Glomerular visceral epithelial cell (primary cell): Measurements from ENCODE around the gene WDR35.
"Not testable (repeated sequence)": the region's sequence is repeated elsewhere in the genome, so short reads cannot be mapped to it uniquely, and the experiment has no call there.

Experiments used
- DNase-seq: peaks from one replicate; pipeline ENCODE4 v3.0.0-alpha.2; 2016; ENCODE audit errors: extremely low spot score

WDR35 gene

GRCh38 chr2:19942199-19942598, 47.7 kb downstream of the WDR35 start:
- no peak for DNase-seq

GRCh38 chr2:19937004-19937403, 52.9 kb downstream of the WDR35 start:
- no peak for DNase-seq

- no peak for DNase-seq
Measured at GRCh38 chr2:19936203-19936602, 53.7 kb downstream of the WDR35 start.

- peak; percentile 45 for DNase-seq
Measured at GRCh38 chr2:19933351-19933981, 56.4 kb downstream of the WDR35 start.

- DNase-seq: no peak
Measured at GRCh38 chr2:19932928-19933327, 57.0 kb downstream of the WDR35 start.

GRCh38 chr2:19929226-19929625, 60.7 kb downstream of the WDR35 start:
- DNase-seq: no peak

GRCh38 chr2:19927816-19928215, 62.1 kb downstream of the WDR35 start:
- not testable (repeated sequence) for DNase-seq

GRCh38 chr2:19924526-19924925, 65.4 kb downstream of the WDR35 start:
- DNase-seq: not testable (repeated sequence)

GRCh38 chr2:19922188-19922587, 67.7 kb downstream of the WDR35 start:
- DNase-seq: not testable (repeated sequence)

GRCh38 chr2:19916385-19916950, 73.4 kb downstream of the WDR35 start:
- no peak for DNase-seq

- DNase-seq: no peak
Measured at GRCh38 chr2:19914266-19914975, 75.5 kb downstream of the WDR35 start.

- DNase-seq: peak; percentile 95
Measured at GRCh38 chr2:19911808-19912509, 77.9 kb downstream of the WDR35 start.

GRCh38 chr2:19902216-19902740, 87.6 kb downstream of the WDR35 start:
- peak; percentile 9 for DNase-seq

- peak; percentile 88 for DNase-seq
Measured at GRCh38 chr2:19901442-19902215, 88.3 kb downstream of the WDR35 start, which contains the start of gene TTC32. TTC32 (minus strand) TSS chr2:19901983; CDS start chr2:19901854, 129 bp downstream.

- no peak for DNase-seq
Measured at GRCh38 chr2:19900931-19901441, 88.9 kb downstream of the WDR35 start.

GRCh38 chr2:19899985-19900930, 89.6 kb downstream of the WDR35 start:
- peak; percentile 12 for DNase-seq

GRCh38 chr2:19898592-19899329, 91.1 kb downstream of the WDR35 start:
- no peak for DNase-seq

- DNase-seq: no peak
Measured at GRCh38 chr2:19897623-19898245, 92.2 kb downstream of the WDR35 start.

- no peak for DNase-seq
Measured at GRCh38 chr2:19895535-19895934, 94.4 kb downstream of the WDR35 start.
